ENCODE data around the gene SEPTIN2. TPM values are rescaled to one million over a fixed set of nuclear protein-coding genes. Genes with fewer than 3 reads are reported as not detected.

The SEPTIN2 gene
- total RNA-seq, 3 donors from 2014 or later (not counting 1 experiment from before 2014, with no cell fraction given) = 275 to 315 (median 275) TPM

GRCh38 chr2:241312082-241312481 is 3.6 kb upstream of the SEPTIN2 start:
- H3K27me3 Mint-ChIP-seq (ENCODE audit: low read depth in 2 of 2) = no peaks in the 10 kb centered on the region
- peaks cover 56 to 67% of the 10 kb centered on the region in 2 donors for H3K4me1 Mint-ChIP-seq
- intact Hi-C loops (cut with micrococcal nuclease) = loop anchor here (10.0 kb wide), 1 partner anchor 747 kb away; the partner anchor contains the start of genes DUSP28 and RNPEPL1
- no peak overlapping the region for H3K27ac ChIP-seq (ENCODE audit: low read length)
- DNase-seq (no peak), ATAC-seq (no peak)
- H3K9me3 ChIP-seq (ENCODE audit: control insufficient read depth, insufficient read depth, low read length) = no peaks in the 10 kb centered on the region
- H3K4me3 Mint-ChIP-seq = no peak overlapping the region
- H3K36me3 ChIP-seq (ENCODE audit: control insufficient read depth, insufficient read depth, low read length) = no peaks in the 10 kb centered on the region
- TF ChIP-seq CTCF (IDR thresholded peaks at IDR 0.05) = no peak
- H3K36me3 Mint-ChIP-seq = no peaks in the 10 kb centered on the region
- 89% methylated on average over 4 of the region's 4 CpGs for WGBS (ENCODE audit: insufficient coverage)
- no peaks in the 10 kb centered on the region for H3K9me3 Mint-ChIP-seq
- H3K4me3 ChIP-seq (ENCODE audit: low read length) = no peak overlapping the region
- peaks cover 38% of the 10 kb centered on the region for H3K4me1 ChIP-seq (ENCODE audit: control insufficient read depth, insufficient read depth, low read length)
- H3K27ac Mint-ChIP-seq = peak overlapping the region in 1 of 2 donors; percentile 2
- no peaks in the 10 kb centered on the region for H3K27me3 ChIP-seq (ENCODE audit: control insufficient read depth, insufficient read depth, low read length)

DNA sequence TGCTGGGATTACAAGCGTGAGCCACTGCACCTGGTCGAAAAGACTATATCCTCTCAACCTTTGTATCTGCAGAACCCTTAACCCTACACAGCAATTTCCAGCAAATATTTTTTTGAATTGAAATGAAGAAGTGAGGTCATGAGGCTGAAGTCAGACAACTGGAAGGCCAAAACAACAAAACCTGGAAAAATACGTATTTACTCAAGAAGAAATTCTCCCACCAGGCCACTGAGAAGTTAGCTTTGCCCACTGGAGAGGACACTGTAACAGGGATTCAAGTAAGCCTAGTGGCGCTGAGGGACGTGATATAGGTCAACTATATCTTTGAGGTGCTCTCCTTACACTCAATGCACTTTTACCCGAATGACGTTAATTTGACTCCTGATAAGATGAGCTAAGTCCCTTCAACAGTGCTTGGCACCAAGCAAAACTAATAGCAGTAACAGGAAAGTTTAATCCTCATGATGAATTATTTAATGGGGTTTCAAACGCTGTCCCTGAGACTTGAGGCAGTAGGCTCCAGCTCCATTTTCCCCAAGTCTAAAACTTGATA is 2.1 kb upstream of the SEPTIN2 start:
- ATAC-seq (no peak), DNase-seq (no peak)
- H3K9me3 ChIP-seq (ENCODE audit: control insufficient read depth, insufficient read depth, low read length) = no peaks in the 10 kb centered on the region
- H3K4me1 ChIP-seq (ENCODE audit: control insufficient read depth, insufficient read depth, low read length) = peaks cover 42% of the 10 kb centered on the region
- H3K9me3 Mint-ChIP-seq = no peaks in the 10 kb centered on the region
- no peaks in the 10 kb centered on the region for H3K27me3 ChIP-seq (ENCODE audit: control insufficient read depth, insufficient read depth, low read length)
- no peak overlapping the region for H3K4me3 ChIP-seq (ENCODE audit: low read length)
- 95% methylated on average over 8 of the region's 8 CpGs for WGBS (ENCODE audit: insufficient coverage)
- TF ChIP-seq CTCF (IDR thresholded peaks at IDR 0.05) = no peak
- peaks cover 64 to 79% of the 10 kb centered on the region in 2 donors for H3K4me1 Mint-ChIP-seq
- no peaks in the 10 kb centered on the region for H3K27me3 Mint-ChIP-seq (ENCODE audit: low read depth in 2 of 2)
- H3K4me3 Mint-ChIP-seq = peak overlapping the region; percentile 97
- H3K36me3 ChIP-seq (ENCODE audit: control insufficient read depth, insufficient read depth, low read length) = no peaks in the 10 kb centered on the region
- peak overlapping the region; percentile 96 to 99 for H3K27ac Mint-ChIP-seq
- H3K36me3 Mint-ChIP-seq = no peaks in the 10 kb centered on the region
- intact Hi-C loops (cut with micrococcal nuclease) = loop anchor here (10.0 kb wide), 1 partner anchor 749 kb away; the partner anchor contains the start of genes DUSP28 and RNPEPL1
- no peak overlapping the region for H3K27ac ChIP-seq (ENCODE audit: low read length)

GRCh38 chr2:241314226-241315092 is 1.3 kb upstream of the SEPTIN2 start:
- Mint-ChIP-seq H3K4me3 (peak overlapping the region; percentile 97), H3K27me3 (ENCODE audit: low read depth in 2 of 2) (no peaks in the 10 kb centered on the region), H3K36me3 (no peaks in the 10 kb centered on the region), H3K9me3 (no peaks in the 10 kb centered on the region), H3K27ac (peak overlapping the region; percentile 96 to 99), H3K4me1 (peaks cover 63 to 78% of the 10 kb centered on the region in 2 donors)
- H3K4me1 ChIP-seq (ENCODE audit: control insufficient read depth, insufficient read depth, low read length) = peaks cover 36% of the 10 kb centered on the region
- H3K27ac ChIP-seq (ENCODE audit: low read length) = peak overlapping the region; percentile 100
- DNase-seq (no peak), ATAC-seq (no peak)
- H3K36me3 ChIP-seq (ENCODE audit: control insufficient read depth, insufficient read depth, low read length) = no peaks in the 10 kb centered on the region
- 5% methylated on average over 38 of the region's 38 CpGs for WGBS (ENCODE audit: insufficient coverage)
- intact Hi-C loops (cut with micrococcal nuclease) = loop anchor here (1.0 to 10.0 kb wide), 10 partner anchors 9 to 750 kb away; partner anchors contain the start of genes ATG4B, DTYMK, DUSP28 and FARP2
- no peaks in the 10 kb centered on the region for H3K9me3 ChIP-seq (ENCODE audit: control insufficient read depth, insufficient read depth, low read length)
- no peaks in the 10 kb centered on the region for H3K27me3 ChIP-seq (ENCODE audit: control insufficient read depth, insufficient read depth, low read length)
- TF ChIP-seq CTCF (IDR thresholded peaks at IDR 0.05) = no peak
- peak overlapping the region; percentile 98 for H3K4me3 ChIP-seq (ENCODE audit: low read length)
